Measurements from ENCODE around the gene COL27A1. TPM values are rescaled to one million over a fixed set of nuclear protein-coding genes. Genes with fewer than 3 reads are reported as not detected.
"Not testable (repeated sequence)": the region's sequence is repeated elsewhere in the genome, so short reads cannot be mapped to it uniquely, and the experiment has no call there.

The COL27A1 gene
- total and polyA plus RNA-seq, 4 donors = 10.9 to 25.6 (median 17.4) TPM

DNA sequence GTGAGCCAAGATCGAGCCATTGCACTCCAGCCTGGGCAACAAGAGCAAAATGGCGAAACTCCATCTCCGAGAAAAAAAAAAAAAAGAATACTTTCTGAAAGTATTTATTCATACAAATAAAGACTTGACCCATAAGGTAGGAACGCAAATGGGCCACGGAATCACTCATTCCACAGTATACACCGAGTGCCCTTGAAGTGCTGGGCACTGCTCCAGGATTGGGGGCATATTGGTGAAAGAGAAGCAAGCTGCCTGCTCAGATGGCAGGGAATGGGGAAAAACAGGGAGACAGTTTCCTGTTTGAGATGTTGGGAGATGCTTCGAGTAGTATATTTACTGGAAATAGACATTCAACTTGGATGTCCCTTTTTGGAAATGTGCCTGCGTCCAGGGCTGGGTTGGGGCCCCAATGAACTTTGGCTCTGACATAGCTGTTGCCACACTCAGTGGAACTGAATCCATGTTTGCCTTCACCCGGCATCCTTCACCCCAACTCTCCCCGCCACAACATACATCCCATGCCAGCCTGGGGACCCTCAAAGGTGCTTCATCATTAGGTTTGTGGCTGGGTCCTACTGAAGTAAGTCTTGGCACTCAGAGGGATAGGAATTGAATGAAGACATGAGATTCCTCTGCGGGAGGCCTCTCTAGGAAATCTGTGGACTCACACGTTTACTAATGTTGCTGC, 173.7 kb downstream of the COL27A1 start:
- H3K27ac ChIP-seq (ENCODE audit: low read depth in 1 of 2, low read length in 1 of 2) = peak overlapping the region in 1 of 2 donors; percentile 47
- peak in 2 of 3 donors; percentile 39 to 41 for DNase-seq
- H3K4me1 ChIP-seq (ENCODE audit: control insufficient read depth in 5 of 5, insufficient read depth in 5 of 5, low read length in 5 of 5); H3K9me3 ChIP-seq (ENCODE audit: control insufficient read depth in 4 of 4, insufficient read depth in 3 of 4, low read length in 3 of 4); ATAC-seq (ENCODE audit: insufficient read depth, low FRiP score); H3K4me3 ChIP-seq; H3K9ac ChIP-seq (ENCODE audit: insufficient read depth in 1 of 2, low read length in 2 of 2); H3K27me3 ChIP-seq (ENCODE audit: control insufficient read depth in 3 of 3, insufficient read depth in 3 of 3, low read length in 2 of 3); H3K36me3 ChIP-seq (ENCODE audit: control insufficient read depth in 4 of 4, insufficient read depth in 4 of 4, low read length in 4 of 4): not testable (repeated sequence)
- 57 to 73% methylated on average over 10 of the region's 12 CpGs for WGBS, 2 donors

DNA sequence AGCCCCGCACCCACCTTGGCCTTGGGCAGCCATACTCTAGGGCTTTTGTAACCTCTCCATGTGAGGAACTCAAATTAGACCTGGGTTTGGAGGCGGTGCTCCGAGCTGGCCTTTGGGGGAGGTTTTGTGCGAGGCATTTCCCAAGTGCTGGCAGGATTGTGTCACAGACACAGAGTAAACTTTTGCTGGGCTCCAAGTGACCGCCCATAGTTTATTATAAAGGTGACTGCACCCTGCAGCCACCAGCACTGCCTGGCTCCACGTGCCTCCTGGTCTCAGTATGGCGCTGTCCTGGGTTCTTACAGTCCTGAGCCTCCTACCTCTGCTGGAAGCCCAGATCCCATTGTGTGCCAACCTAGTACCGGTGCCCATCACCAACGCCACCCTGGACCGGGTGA, 174.3 kb downstream of the COL27A1 start, which contains the start of gene ORM2:
TSS of gene ORM2 (plus strand) at position 245 of the 398 bp plus-strand sequence. CDS start at position 281, 36 bp downstream.
- H3K27me3 ChIP-seq (ENCODE audit: control insufficient read depth in 3 of 3, insufficient read depth in 3 of 3, low read length in 2 of 3); DNase-seq; H3K4me3 ChIP-seq; H3K36me3 ChIP-seq (ENCODE audit: control insufficient read depth in 4 of 4, insufficient read depth in 4 of 4, low read length in 4 of 4); H3K9ac ChIP-seq (ENCODE audit: insufficient read depth in 1 of 2, low read length in 2 of 2); H3K4me1 ChIP-seq (ENCODE audit: control insufficient read depth in 5 of 5, insufficient read depth in 5 of 5, low read length in 5 of 5); H3K9me3 ChIP-seq (ENCODE audit: control insufficient read depth in 4 of 4, insufficient read depth in 3 of 4, low read length in 3 of 4): not testable (repeated sequence)
- 83% methylated on average over 2 of the region's 10 CpGs; no CpG with 5 or more reads in 1 of the 2 donors for WGBS, 2 donors
- peak within 1 kb of the TSS in 1 of 2 donors; percentile 47 for H3K27ac ChIP-seq (ENCODE audit: low read depth in 1 of 2, low read length in 1 of 2)
- ATAC-seq (ENCODE audit: insufficient read depth, low FRiP score) = peak; percentile 58

DNA sequence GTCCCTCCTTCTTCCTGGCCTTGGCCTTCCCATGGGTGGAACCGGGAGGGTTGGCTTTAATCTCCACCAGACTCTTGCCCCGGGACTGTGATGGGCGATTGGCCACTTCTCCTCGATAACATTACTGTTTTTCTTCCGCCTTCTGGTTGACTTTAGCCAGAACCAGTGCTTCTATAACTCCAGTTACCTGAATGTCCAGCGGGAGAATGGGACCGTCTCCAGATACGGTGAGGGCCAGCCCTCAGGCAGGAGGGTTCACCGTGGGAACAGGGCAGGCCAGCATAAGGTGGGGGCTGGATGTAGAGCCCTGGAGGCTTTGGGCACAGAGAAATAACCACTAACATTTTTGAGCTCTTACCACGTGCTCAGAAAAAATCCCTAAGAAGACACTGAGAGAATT, 175.3 kb downstream of the COL27A1 start:
- Histone ChIP-seq H3K36me3 (ENCODE audit: control insufficient read depth in 4 of 4, insufficient read depth in 4 of 4, low read length in 4 of 4) (peaks cover 0 to 9% (median 6%) of the 10 kb centered on the region in 4 donors), H3K9ac (ENCODE audit: insufficient read depth in 1 of 2, low read length in 2 of 2) (no peak overlapping the region), H3K9me3 (ENCODE audit: control insufficient read depth in 4 of 4, insufficient read depth in 3 of 4, low read length in 3 of 4) (no peaks in the 10 kb centered on the region), H3K4me3 (no peak overlapping the region), H3K27ac (ENCODE audit: low read depth in 1 of 2, low read length in 1 of 2) (no peak overlapping the region), H3K4me1 (ENCODE audit: control insufficient read depth in 5 of 5, insufficient read depth in 5 of 5, low read length in 5 of 5) (peaks cover 0 to 5% (median 1%) of the 10 kb centered on the region in 5 donors), H3K27me3 (ENCODE audit: control insufficient read depth in 3 of 3, insufficient read depth in 3 of 3, low read length in 2 of 3) (no peaks in the 10 kb centered on the region)
- TF ChIP-seq, protein P1, sequence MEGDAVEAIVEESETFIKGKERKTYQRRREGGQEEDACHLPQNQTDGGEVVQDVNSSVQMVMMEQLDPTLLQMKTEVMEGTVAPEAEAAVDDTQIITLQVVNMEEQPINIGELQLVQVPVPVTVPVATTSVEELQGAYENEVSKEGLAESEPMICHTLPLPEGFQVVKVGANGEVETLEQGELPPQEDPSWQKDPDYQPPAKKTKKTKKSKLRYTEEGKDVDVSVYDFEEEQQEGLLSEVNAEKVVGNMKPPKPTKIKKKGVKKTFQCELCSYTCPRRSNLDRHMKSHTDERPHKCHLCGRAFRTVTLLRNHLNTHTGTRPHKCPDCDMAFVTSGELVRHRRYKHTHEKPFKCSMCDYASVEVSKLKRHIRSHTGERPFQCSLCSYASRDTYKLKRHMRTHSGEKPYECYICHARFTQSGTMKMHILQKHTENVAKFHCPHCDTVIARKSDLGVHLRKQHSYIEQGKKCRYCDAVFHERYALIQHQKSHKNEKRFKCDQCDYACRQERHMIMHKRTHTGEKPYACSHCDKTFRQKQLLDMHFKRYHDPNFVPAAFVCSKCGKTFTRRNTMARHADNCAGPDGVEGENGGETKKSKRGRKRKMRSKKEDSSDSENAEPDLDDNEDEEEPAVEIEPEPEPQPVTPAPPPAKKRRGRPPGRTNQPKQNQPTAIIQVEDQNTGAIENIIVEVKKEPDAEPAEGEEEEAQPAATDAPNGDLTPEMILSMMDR (IDR thresholded peaks at IDR 0.05; ENCODE audit: control extremely low read depth, extremely low read depth) = no peak
- DNase-seq = no peak
- no peak for ATAC-seq (ENCODE audit: insufficient read depth, low FRiP score)
- 67 to 81% methylated on average over 10 of the region's 10 CpGs for WGBS, 2 donors

DNA sequence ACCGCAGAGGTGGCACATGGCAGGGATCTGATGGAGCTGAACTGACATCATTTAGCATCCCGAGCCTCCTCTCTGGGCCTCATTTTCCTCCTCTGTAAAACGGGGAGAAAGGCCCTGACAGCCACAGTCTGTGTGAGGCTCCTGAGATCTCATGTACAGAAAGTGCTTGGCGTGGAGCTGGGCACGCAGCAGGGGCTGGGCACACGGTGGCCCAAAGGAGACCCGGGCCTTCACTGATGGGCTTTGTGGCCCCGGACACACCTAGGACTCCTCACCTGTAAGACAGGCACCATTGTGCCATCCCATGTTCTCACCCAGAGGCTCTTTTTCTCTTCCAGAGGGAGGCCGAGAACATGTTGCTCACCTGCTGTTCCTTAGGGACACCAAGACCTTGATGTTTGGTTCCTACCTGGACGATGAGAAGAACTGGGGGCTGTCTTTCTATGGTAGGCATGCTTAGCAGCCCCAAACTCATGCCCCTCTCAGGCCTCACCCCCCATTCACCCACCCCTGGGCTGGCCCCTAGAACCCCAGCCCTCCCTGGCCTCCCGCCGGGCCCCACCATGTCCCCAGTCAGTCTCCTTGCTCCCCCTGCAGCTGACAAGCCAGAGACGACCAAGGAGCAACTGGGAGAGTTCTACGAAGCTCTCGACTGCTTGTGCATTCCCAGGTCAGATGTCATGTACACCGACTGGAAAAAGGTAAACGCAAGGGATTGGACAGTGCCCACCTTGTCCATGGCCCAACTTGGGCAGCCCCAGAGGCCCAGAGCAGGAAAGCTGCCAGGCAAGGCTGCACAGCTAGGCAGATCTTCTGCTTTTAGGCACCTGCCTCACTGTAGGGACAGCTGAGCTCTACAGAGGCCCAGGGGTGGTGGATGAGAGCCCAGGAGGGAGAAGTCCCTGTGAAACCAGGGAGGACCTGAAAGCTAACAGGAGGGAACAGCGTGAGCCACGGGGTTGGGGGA, 176.2 kb downstream of the COL27A1 start:
- not testable (repeated sequence) for H3K27ac ChIP-seq (ENCODE audit: low read depth in 1 of 2, low read length in 1 of 2); H3K4me1 ChIP-seq (ENCODE audit: control insufficient read depth in 5 of 5, insufficient read depth in 5 of 5, low read length in 5 of 5); ATAC-seq (ENCODE audit: insufficient read depth, low FRiP score); H3K9ac ChIP-seq (ENCODE audit: insufficient read depth in 1 of 2, low read length in 2 of 2); H3K9me3 ChIP-seq (ENCODE audit: control insufficient read depth in 4 of 4, insufficient read depth in 3 of 4, low read length in 3 of 4); DNase-seq; H3K4me3 ChIP-seq; H3K27me3 ChIP-seq (ENCODE audit: control insufficient read depth in 3 of 3, insufficient read depth in 3 of 3, low read length in 2 of 3)
- WGBS, 2 donors = 70 to 75% methylated on average over 15 of the region's 19 CpGs
- peaks cover 0 to 14% (median 7%) of the 10 kb centered on the region in 4 donors for H3K36me3 ChIP-seq (ENCODE audit: control insufficient read depth in 4 of 4, insufficient read depth in 4 of 4, low read length in 4 of 4)

GRCh38 chr9:114332474-114333040, 177.2 kb downstream of the COL27A1 start:
- H3K27ac ChIP-seq (ENCODE audit: low read depth in 1 of 2, low read length in 1 of 2); ATAC-seq (ENCODE audit: insufficient read depth, low FRiP score); H3K9ac ChIP-seq (ENCODE audit: insufficient read depth in 1 of 2, low read length in 2 of 2); DNase-seq; H3K27me3 ChIP-seq (ENCODE audit: control insufficient read depth in 3 of 3, insufficient read depth in 3 of 3, low read length in 2 of 3); H3K9me3 ChIP-seq (ENCODE audit: control insufficient read depth in 4 of 4, insufficient read depth in 3 of 4, low read length in 3 of 4); H3K4me1 ChIP-seq (ENCODE audit: control insufficient read depth in 5 of 5, insufficient read depth in 5 of 5, low read length in 5 of 5); H3K4me3 ChIP-seq: not testable (repeated sequence)
- H3K36me3 ChIP-seq (ENCODE audit: control insufficient read depth in 4 of 4, insufficient read depth in 4 of 4, low read length in 4 of 4) = peaks cover 0 to 24% (median 9%) of the 10 kb centered on the region in 4 donors
- 81 to 83% methylated on average over 4 of the region's 4 CpGs for WGBS, 2 donors

DNA sequence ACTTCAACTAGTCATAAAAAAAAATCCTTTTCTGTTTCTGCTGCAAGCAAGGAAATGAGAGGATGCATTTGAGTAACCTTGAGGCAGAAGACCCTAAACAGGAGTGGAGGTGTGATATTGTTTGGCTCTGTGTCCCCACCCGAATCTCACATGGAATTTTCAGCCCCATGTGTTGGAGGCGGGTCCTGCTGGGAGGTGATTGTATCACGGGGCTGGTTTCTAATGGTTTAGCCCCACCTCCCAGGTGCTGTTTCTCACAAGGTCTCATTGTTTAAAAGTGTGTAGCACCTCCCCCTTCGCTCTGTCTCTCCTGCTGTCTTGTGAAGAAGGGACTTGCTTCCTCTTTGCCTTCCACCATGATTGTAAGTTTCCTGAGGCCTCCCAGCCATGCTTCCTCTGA, 178.4 kb downstream of the COL27A1 start:
- not testable (repeated sequence) for H3K9ac ChIP-seq (ENCODE audit: insufficient read depth in 1 of 2, low read length in 2 of 2); DNase-seq; H3K27me3 ChIP-seq (ENCODE audit: control insufficient read depth in 3 of 3, insufficient read depth in 3 of 3, low read length in 2 of 3); H3K27ac ChIP-seq (ENCODE audit: low read depth in 1 of 2, low read length in 1 of 2); H3K4me1 ChIP-seq (ENCODE audit: control insufficient read depth in 5 of 5, insufficient read depth in 5 of 5, low read length in 5 of 5); ATAC-seq (ENCODE audit: insufficient read depth, low FRiP score); H3K9me3 ChIP-seq (ENCODE audit: control insufficient read depth in 4 of 4, insufficient read depth in 3 of 4, low read length in 3 of 4); H3K4me3 ChIP-seq
- 74 to 100% methylated on average over 2 to 3 of the region's 4 CpGs for WGBS, 2 donors
- H3K36me3 ChIP-seq (ENCODE audit: control insufficient read depth in 4 of 4, insufficient read depth in 4 of 4, low read length in 4 of 4) = peaks cover 0 to 33% (median 16%) of the 10 kb centered on the region in 4 donors

All from lung (tissue), 12 donors.